B cell (primary cell): ENCODE results near the gene LRIT3. TPM values are rescaled to one million over a fixed set of nuclear protein-coding genes. Genes with fewer than 3 reads are reported as not detected.

Experiments
- ATAC-seq: fragments of 200-7000 bp; cut with Tn5 transposase; one replicate; pipeline ENCODE4 v1.10.0; 2021; ENCODE audit warnings: low read depth, mild to moderate bottlenecking, moderate number of reproducible peaks, moderate library complexity
- CTCF ChIA-PET: fragments of 350-600 bp; sonication (Branson Sonifier 250); formaldehyde crosslinking; loops from one replicate; lab custom pipeline; 2021; ENCODE audit warnings: antibody characterized with exemption, inconsistent platforms; lab: Charles Lee
- POLR2A ChIA-PET: fragments of 350-600 bp; sonication (Branson Sonifier 250); formaldehyde crosslinking; loops from one replicate; lab custom pipeline; 2021; ENCODE audit warnings: antibody characterized with exemption; lab: Charles Lee
- DNase-seq: peaks from one replicate; pipeline ENCODE4 v3.0.0; 2013
- H2AFZ ChIP-seq: 2 replicates; pipeline ENCODE4 v1.6.1; 2012; ENCODE audit warnings: mild to moderate bottlenecking, low read depth, low read length; ENCODE audit not compliant: insufficient read depth, poor library complexity, severe bottlenecking
- H3K27ac ChIP-seq, 2 donors: 1 replicate in 1 of 2; 2 replicates in 1 of 2; pipeline ENCODE4 v1.5.1; 2012 to 2013; ENCODE audit warnings: low read length in 2 of 2, mild to moderate bottlenecking in 2 of 2, moderate library complexity in 1 of 2
- H3K27me3 ChIP-seq, 4 experiments: fragments of 200-600 bp in 1 of 4; sonication (generic) in 1 of 4; replicated peaks in 1 of 4; 1 replicate in 2 of 4; 2 replicates in 2 of 4; pipeline versions ENCODE4 v1.6.1 to v1.7.0; 2013 to 2016; ENCODE audit warnings: low read length in 3 of 4, mild to moderate bottlenecking in 2 of 4, mixed read lengths in 1 of 4, moderate library complexity in 1 of 4; ENCODE audit not compliant: insufficient read depth in 4 of 4, control insufficient read depth in 3 of 4; ENCODE audit errors: control extremely low read depth in 1 of 4
- H3K36me3 ChIP-seq, 2 experiments: replicated peaks in 1 of 2; 1 replicate in 1 of 2; 2 replicates in 1 of 2; pipeline versions ENCODE4 v1.6.1 to v1.7.1; 2013; ENCODE audit warnings: low read length in 1 of 2; ENCODE audit not compliant: insufficient read depth in 2 of 2, control insufficient read depth in 1 of 2; ENCODE audit errors: control extremely low read depth in 1 of 2, extremely low read depth in 1 of 2
- H3K4me1 ChIP-seq, 2 donors: fragments of 200-600 bp in 1 of 2; sonication (generic) in 1 of 2; 1 replicate in 1 of 2; 2 replicates in 1 of 2; pipeline versions ENCODE4 v1.5.1 to v1.6.1; 2013 to 2017; ENCODE audit warnings: low read length in 2 of 2; ENCODE audit not compliant: control insufficient read depth in 2 of 2, insufficient read depth in 2 of 2
- H3K4me2 ChIP-seq: replicated peaks from 2 replicates; pipeline ENCODE3; 2012; ENCODE audit warnings: mild to moderate bottlenecking, low read depth, low read length; ENCODE audit not compliant: poor library complexity, severe bottlenecking
- H3K4me3 ChIP-seq, 5 experiments: fragments of 200-600 bp in 1 of 5; sonication (generic) in 1 of 5; 1 replicate in 3 of 5; 2 replicates in 2 of 5; pipeline versions ENCODE4 v1.5.1 to v1.7.0; 2011 to 2016; ENCODE audit warnings: low read length in 4 of 5, mild to moderate bottlenecking in 4 of 5, low read depth in 2 of 5, control low read depth in 1 of 5, moderate library complexity in 1 of 5; ENCODE audit not compliant: insufficient read depth in 1 of 5; ENCODE audit errors: control extremely low read depth in 1 of 5, extremely low read depth in 1 of 5
- H3K79me2 ChIP-seq: fragments of 200-600 bp; sonication (generic); one replicate; pipeline ENCODE4 v1.6.0; 2016; ENCODE audit warnings: low read length; ENCODE audit not compliant: control insufficient read depth, insufficient read depth
- H3K9ac ChIP-seq: fragments of 200-600 bp; sonication (generic); 2 replicates; pipeline ENCODE4 v1.6.1; 2017; ENCODE audit warnings: mild to moderate bottlenecking, low read length, moderate library complexity
- H3K9me3 ChIP-seq, 3 donors: one replicate each; pipeline versions ENCODE4 v1.6.1 to v1.7.1; 2013; ENCODE audit warnings: low read length in 2 of 3; ENCODE audit not compliant: control insufficient read depth in 2 of 3, insufficient read depth in 1 of 3; ENCODE audit errors: control extremely low read depth in 1 of 3
- H4K20me1 ChIP-seq: 2 replicates; pipeline ENCODE4 v1.6.0; 2012; ENCODE audit warnings: mild to moderate bottlenecking, low read length; ENCODE audit not compliant: insufficient read depth, control insufficient read depth, poor library complexity, severe bottlenecking
- H3K27ac Mint-ChIP-seq: one replicate; pipeline ENCODE4 v1.8.0; 2021; ENCODE audit warnings: mixed read lengths
- H3K27me3 Mint-ChIP-seq: one replicate; pipeline ENCODE4 v1.8.0; 2021; ENCODE audit warnings: mixed read lengths
- H3K4me1 Mint-ChIP-seq: one replicate; pipeline ENCODE4 v1.8.0; 2021; ENCODE audit warnings: mixed read lengths
- H3K4me3 Mint-ChIP-seq: one replicate; pipeline ENCODE4 v1.8.0; 2021; ENCODE audit warnings: mixed read lengths
- H3K9me3 Mint-ChIP-seq: one replicate; pipeline ENCODE4 v1.8.0; 2022; ENCODE audit warnings: mixed read lengths; ENCODE audit not compliant: insufficient read depth
- EZH2 ChIP-seq: IDR thresholded peaks from 2 replicates; pipeline ENCODE4 v1.6.1; 2012; ENCODE audit warnings: borderline replicate concordance, low read depth, mild to moderate bottlenecking, moderate library complexity, low read length; ENCODE audit not compliant: insufficient read depth, poor library complexity, severe bottlenecking
- WGBS: methylation state at CpG from one replicate; pipeline ENCODE4 v1.1.5; 2013; ENCODE audit warnings: missing lambda C conversion rate; ENCODE audit not compliant: insufficient coverage; 5-methylcytosine and 5-hydroxymethylcytosine counted together
- intact Hi-C: fragments of 100-400 bp; cut with micrococcal nuclease; formaldehyde crosslinking; loops from one replicate; pipeline ENCODE4 v1.10.0; 2022
- polyA plus RNA-seq: library from polyadenylated mRNA; depleted of rRNA; stranded (reverse); fragments of >200 nt; gene quantifications from 2 replicates; pipeline ENCODE4 v1.2.3, GENCODE V29; 2012
- total RNA-seq, 2 donors: library from RNA; stranded (reverse); fragments of 120-200 nt in 1 of 2; gene quantifications; 1 replicate in 1 of 2; 2 replicates in 1 of 2; pipeline versions ENCODE4 v1.2.3 to v1.2.4, GENCODE V29; 2013 to 2022
- TF ChIP-seq, protein P1 (sequence below): fragments of 200-600 bp; IDR thresholded peaks from one replicate; pipeline ENCODE4 v1.8.0; 2022; ENCODE audit warnings: antibody characterized with exemption, mild to moderate bottlenecking

Gene LRIT3
- total and polyA plus RNA-seq, 2 donors (not counting 1 experiment from before 2014, with no cell fraction given): 0.21 to 0.32 TPM

DNA sequence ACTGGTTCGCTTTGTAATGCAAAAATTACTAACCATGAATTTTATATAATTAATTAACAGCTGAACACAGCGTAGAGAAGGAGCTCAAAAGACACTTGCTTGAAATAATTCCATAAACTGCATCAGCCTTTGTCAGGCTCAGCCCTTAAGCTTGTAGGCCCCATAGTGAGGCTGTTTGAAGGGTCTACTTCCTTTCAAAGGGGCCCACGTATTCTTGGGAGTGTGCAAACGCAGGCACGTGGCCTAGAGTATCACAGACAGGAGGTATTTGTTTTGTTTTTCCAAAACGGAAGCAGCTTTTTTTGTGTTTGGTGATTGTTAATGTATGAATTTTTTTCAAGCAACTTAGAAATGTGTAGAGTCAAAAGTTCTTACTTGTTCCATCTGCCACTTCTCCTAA, 39.2 kb downstream of the LRIT3 start:
- ATAC-seq: no peak
- Histone ChIP-seq H3K4me3 (no peak overlapping the region), H3K36me3 (no peaks in the 10 kb centered on the region), H2AFZ (no peak overlapping the region), H4K20me1 (no peaks in the 10 kb centered on the region), H3K9me3 (no peaks in the 10 kb centered on the region), H3K9ac (no peak overlapping the region), H3K27me3 (peaks cover 0 to 2% (median 0%) of the 10 kb centered on the region in 4 experiments), H3K4me2 (no peak overlapping the region), H3K27ac (no peak overlapping the region), H3K79me2 (no peaks in the 10 kb centered on the region), H3K4me1 (no peaks in the 10 kb centered on the region)
- no peak for DNase-seq
- intact Hi-C loops: no loop called here
- Mint-ChIP-seq H3K27me3 (peaks cover 5% of the 10 kb centered on the region), H3K9me3 (peaks cover 1% of the 10 kb centered on the region), H3K4me1 (no peaks in the 10 kb centered on the region), H3K27ac (no peak overlapping the region), H3K4me3 (no peak overlapping the region)
- ChIA-PET POLR2A (no interaction called here), CTCF (no interaction called here)
- TF ChIP-seq, protein P1, sequence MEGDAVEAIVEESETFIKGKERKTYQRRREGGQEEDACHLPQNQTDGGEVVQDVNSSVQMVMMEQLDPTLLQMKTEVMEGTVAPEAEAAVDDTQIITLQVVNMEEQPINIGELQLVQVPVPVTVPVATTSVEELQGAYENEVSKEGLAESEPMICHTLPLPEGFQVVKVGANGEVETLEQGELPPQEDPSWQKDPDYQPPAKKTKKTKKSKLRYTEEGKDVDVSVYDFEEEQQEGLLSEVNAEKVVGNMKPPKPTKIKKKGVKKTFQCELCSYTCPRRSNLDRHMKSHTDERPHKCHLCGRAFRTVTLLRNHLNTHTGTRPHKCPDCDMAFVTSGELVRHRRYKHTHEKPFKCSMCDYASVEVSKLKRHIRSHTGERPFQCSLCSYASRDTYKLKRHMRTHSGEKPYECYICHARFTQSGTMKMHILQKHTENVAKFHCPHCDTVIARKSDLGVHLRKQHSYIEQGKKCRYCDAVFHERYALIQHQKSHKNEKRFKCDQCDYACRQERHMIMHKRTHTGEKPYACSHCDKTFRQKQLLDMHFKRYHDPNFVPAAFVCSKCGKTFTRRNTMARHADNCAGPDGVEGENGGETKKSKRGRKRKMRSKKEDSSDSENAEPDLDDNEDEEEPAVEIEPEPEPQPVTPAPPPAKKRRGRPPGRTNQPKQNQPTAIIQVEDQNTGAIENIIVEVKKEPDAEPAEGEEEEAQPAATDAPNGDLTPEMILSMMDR: no peak
- no peak for TF ChIP-seq EZH2
- 24% methylated on average over 2 of the region's 6 CpGs for WGBS

DNA sequence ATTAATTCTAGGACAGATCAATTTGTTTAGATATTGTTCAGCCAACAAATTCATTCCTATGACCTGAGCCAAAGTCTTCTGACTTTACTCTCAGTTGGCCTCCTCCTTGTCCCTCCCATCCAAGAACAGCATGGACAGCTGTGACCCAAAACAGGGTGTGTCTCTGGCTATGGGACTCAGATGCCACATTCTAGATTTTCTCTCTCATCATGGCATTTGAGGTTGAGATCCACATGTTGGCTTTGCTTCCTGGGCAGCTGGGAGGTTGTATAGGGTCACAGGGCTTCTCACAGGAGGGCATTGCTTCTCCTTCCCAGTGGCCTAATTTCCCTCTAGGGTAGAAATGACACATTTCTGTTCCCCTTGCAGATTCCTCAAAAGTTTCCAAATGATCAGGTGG, 42.2 kb downstream of the LRIT3 start:
- no peaks in the 10 kb centered on the region for H3K4me1 ChIP-seq
- DNase-seq (no peak), ATAC-seq (no peak)
- no peak overlapping the region for H3K27ac ChIP-seq
- H3K27me3 ChIP-seq: peaks cover 0 to 2% (median 0%) of the 10 kb centered on the region in 4 experiments
- H3K79me2 ChIP-seq: no peaks in the 10 kb centered on the region
- H3K4me3 ChIP-seq: no peak overlapping the region
- H3K9ac ChIP-seq: no peak overlapping the region
- H3K4me2 ChIP-seq: no peak overlapping the region
- ChIA-PET CTCF (no interaction called here), POLR2A (no interaction called here)
- Mint-ChIP-seq H3K4me1 (no peaks in the 10 kb centered on the region), H3K27ac (no peak overlapping the region), H3K4me3 (no peak overlapping the region), H3K9me3 (peaks cover 3% of the 10 kb centered on the region), H3K27me3 (peaks cover 5% of the 10 kb centered on the region)
- H3K36me3 ChIP-seq: no peaks in the 10 kb centered on the region
- intact Hi-C loops: no loop called here
- no peaks in the 10 kb centered on the region for H3K9me3 ChIP-seq
- no peak for TF ChIP-seq EZH2
- no peak overlapping the region for H2AFZ ChIP-seq
- no peaks in the 10 kb centered on the region for H4K20me1 ChIP-seq
